GM21528 (cell line): ENCODE measurements around the gene DCAF15.
A peak's percentile ranks its signal among the peaks of the same experiment; 100 is the strongest.
"Not testable (repeated sequence)": the region's sequence is repeated elsewhere in the genome, so short reads cannot be mapped to it uniquely, and the experiment has no call there.

Source experiments
- ATAC-seq: cut with Tn5 transposase; IDR thresholded peaks from one replicate; pipeline ENCODE4 v1.9.1; 2021; ENCODE audit warnings: mild to moderate bottlenecking, moderate library complexity; ENCODE audit not compliant: unreplicated experiment, low FRiP score

Gene DCAF15

DNA sequence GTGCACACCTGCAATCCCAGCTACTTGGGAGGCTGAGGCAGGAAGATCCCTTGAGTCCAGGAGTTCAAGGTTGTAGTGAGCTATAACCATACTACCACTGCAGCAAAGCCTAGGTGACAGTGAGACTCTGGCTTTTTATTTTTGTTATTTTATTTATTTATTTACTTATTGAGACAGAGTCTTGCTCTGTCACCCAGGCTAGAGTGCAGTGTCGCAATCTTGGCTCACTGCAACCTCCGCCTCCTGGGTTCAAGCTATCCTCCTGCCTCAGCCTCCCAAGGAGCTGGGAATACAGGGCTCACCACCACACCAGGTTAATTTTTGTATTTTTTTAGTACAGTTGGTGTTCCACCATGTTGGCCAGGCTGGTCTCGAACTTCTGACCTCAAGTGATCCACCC is 21.2 kb downstream of the DCAF15 start:
- ATAC-seq: not testable (repeated sequence)

DNA sequence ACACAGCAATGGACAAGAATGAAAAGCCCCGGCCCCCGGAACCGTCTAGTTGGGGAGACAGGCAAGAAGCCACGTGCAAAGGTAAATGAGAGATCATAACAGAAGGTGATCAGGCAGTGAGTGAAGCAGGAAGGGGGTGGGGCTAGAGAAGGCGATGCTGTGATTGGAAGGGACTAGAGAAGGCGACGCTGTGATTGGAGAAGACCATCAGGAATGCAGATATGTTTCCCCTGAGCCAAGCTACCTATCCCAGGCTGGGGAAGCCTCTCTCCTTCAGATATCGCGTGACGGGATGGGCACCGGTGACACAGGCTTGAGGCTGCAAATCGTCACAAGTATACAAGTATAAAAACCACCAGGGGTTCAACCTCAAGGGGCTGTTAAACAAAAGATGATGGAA is 21.8 kb downstream of the DCAF15 start:
- no peak for ATAC-seq

DNA sequence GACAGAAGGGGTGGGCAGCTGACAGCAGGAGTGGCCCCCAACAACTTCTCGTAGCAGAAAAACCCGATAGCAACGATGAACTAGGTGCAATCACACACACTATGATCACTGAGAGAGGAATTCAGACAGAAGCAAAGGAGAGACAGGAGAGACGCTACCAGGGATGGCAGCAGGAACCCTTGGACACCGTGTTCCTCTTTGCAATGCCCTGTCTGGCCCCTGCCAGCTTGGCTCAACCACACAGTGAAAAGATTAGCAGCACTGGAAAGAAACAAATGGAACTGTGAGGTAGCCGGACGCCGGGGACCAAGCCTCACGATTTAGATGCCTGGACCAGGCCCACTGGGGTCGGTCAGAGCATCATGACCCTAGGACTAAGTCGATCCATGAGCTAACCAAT is 23.6 kb downstream of the DCAF15 start:
- ATAC-seq: no peak

DNA sequence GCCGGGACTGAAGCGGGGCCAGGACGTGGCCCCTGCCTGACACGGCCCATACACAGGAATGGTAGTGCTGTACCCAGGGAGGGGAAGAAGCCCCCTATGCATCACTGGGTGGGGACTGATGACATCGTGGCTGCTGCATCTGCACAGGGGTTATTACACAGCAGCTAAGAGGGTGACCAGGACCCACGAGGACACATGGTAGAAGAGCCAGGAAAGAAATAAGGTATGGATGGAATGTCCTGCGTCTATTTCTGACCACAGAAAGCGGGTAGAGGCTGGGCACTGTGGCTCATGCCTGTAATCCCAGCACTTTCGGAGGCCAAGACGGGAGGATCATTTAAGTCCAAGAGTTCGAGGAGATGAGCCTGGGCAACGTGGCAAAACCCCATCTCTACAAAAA is 24.1 kb downstream of the DCAF15 start:
- ATAC-seq: no peak

DNA sequence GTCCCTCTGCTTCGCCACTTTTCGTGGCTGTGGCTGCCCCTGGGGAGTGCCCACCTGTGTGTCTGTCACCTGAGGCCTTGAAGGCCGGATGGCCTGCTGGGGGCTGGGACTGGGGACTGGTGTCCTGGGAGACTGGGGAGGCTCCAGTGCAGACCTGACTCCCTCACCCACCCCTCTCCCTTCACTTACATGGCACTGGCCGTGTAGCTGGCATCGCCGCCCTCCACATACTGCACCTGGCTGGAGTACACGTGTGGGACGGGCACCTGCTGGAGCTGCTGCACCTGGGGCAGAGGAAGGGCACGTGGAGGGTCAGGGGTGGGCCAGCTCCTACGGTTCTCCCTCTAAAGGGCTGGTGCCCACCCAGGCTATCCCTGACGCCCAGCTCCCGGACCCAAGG is 25.5 kb downstream of the DCAF15 start:
- no peak for ATAC-seq

DNA sequence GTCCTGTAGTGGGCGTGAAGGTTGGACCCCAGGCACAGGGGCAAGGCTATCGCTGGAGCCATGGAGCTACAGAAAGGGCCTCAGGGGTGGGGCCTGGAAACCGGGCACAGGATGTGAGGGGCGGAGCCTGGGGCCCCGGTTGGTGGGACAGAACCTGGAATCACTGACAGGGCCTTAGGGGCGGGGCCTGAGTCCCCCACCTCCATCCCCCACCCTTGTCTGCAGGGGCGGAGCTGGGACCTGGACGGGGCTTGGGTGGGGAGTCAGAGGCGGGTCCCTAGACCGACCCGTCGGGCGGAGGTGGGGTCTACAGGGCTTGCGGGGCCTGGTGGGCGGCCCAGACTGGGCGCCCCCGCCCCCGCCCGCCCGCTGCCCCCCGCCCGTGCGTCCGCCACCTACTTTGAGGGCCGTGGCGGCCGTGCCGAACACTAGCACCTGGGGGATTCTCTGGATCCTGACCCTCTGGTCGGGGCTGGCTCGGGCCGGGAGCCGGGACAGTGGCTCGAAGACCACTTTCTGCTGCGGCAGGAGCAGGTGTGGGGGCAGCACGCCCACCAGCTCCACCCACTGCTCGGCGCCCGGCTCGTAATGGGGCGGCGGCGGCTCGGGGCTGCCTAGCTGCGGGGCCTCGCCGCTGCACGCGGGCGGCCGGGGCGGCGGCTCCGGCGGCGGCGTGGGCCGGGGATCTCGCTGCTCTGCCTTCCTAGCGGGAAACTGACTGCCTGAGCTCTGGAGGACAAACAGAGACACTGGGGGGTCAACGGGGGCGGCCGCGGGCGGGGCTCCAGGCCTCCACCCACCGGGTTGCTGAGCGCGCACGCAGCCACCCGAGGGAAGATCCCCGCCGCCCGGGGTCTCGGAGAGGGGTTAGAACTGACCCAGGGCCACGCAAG is 26.3 kb downstream of the DCAF15 start:
- ATAC-seq: no peak

DNA sequence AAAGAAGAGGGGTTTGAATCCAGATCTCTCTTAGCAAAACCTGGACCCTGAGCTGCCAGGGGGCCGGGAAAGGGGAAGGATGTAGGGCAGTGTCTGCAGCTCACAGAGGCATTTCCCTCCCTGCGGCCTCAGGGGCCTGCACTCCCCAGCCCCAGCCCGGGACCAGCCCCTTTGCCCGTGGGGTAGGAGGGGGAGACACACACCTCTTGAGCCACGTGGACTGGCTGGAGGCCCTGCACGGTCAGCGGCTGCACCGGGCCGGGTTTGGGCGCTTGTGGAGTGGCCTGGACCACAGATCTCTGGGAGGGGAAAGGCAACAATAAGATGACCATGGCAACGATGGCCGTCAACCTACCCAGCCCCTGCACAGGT is 26.9 kb downstream of the DCAF15 start:
- ATAC-seq: no peak

DNA sequence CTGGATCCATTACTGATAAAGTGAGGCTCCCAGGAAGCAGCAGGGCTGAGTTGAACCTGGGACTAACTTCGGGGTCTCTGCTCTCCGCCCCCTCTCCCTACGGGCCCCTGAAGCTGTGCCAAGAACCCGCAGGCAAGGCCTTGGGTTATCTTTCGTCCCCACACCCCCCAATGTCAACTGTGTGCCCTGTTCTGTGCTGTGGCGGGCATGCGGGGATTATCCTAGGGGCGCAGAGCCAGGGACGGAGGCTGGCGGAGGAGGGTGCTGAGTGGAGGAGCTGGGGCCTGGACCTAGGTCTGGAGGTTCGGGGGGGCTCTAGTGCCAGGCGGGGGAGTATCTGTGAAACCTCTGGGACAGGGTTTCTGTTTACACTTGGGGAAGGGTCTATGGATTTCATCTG is 27.4 kb downstream of the DCAF15 start:
- no peak for ATAC-seq

DNA sequence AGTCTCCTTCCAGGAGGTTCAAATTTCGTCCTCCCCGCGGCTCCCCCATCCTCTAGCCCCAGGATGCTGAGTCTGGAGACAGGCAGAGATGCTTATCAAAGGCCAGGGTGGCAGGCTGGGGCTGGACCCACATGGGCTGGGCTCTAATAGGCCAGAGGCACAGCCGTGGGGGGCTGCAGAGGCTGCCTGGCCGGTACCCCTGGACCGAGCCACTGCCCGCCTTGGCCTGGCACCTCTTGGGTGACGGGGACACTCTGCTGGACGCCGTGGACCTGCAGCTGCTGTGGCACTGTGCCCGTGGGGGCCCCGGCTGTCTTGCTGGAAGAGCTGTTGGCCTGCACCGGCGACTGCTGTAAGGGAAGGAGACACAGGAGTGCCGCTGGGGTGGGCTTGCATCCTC is 28.0 kb downstream of the DCAF15 start:
- ATAC-seq: no peak

DNA sequence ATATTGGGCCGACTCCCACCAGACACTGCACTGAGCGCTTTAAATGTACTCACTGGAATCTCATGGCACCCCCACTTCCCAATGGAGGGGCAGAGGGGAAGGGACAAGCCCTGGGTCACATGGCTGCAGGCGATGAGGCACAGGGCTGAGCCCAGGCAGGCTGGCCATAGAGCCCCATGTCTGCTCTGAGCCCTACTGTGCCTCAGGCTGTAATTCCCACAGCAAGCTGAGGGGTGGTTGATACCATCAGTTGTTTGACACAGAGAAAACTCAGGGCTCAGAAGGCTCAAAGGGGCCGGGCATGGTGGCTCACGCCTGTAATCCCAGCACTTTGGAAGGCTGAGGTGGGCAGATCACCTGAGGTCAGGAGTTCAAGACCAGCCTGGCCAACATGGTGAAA is 28.7 kb downstream of the DCAF15 start:
- no peak for ATAC-seq

DNA sequence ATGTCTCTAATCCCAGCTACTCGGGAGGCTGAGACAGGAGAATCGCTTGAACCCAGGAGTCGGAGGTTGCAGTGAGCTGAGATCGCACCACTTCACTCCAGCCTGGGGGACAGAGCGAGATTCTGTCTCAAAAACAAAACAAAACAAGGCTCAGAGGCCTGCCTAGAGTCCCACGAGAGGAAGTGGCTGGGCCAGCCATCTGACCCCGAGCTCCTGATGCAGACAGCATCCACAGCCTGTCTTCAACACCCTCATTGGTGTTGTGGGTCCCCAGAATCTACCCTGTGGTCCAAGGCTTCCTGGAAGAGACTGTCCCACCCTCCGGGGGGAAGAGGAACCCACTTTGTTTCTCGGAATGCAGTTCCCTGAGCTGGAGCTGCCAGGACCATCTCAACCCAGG is 29.2 kb downstream of the DCAF15 start:
- no peak for ATAC-seq

DNA sequence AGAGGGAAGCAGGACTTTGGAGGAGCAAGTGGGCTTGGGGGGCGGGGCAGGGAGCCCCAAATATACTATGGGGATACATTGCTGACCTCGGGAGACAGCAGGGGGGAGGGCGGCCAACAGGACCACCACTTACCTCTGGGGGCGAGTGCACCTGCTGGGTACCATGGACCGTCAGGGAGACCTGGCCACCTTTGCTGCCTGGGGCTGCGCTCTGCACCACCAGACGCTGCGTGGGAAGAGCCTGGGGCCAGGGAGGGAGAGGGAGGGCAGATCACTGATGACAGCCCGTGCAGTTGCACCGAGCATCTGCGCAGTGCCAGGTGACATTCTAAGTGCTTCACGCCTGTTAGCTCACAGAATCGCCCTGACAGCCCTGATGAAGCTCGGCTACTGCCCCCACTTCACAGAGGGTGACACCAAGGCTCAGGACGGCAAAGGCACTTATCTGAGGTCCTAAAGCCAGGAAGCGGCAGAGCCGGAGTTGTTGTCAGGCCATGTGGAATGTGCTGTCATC is 29.7 kb downstream of the DCAF15 start:
- no peak for ATAC-seq

DNA sequence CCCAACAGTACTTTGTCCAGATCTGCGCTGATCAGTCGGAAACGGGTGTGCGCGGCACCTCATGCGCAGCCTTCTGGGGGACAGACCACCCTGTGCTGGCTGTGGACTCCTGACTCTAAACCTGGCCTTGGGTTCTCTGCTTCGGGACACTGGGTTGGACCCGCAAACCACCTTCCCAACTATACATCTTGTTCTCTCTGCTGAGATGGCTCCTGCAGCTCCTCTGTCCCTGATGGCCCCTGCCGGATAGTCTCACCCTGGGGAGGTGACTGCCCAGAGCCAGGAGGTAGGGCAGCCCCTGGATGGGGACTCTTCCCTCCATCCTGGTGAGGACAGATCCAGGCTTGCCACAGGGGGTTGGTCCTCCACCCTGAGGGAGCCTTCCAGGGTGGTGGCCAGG is 30.5 kb downstream of the DCAF15 start:
- no peak for ATAC-seq

DNA sequence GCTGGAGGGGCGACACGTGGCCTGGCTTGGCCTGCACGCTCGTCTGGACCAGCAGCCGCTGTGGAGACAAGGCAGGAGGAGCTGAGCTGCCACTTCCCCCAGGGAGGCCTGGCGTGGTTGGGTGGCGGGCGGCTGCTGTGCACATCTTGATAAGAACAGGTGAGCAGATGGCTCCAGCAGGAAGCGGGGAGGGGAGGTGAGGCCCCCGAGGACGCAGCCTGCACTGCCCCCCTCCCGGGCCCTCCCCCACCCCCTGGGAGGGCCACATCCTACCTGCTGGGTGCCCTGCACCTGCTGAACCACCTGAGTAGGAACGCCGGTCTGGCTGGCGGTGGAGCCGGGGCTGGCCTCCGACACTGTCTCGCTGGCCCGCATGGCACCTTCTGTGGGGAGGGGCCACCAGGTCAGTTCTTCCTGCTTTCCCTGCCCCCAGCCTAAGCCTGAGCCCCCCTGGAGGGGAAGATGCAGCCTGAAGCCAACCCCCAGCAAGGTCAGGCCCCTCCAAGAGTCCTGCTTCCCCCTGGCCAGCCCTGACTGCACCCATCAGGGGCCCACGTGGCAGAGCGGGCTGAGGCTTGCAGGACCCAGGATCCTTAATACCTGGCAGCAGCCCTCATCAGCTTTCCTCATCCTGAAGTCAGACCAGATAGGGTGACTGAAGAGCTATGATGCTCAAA is 31.0 kb downstream of the DCAF15 start:
- ATAC-seq: no peak

DNA sequence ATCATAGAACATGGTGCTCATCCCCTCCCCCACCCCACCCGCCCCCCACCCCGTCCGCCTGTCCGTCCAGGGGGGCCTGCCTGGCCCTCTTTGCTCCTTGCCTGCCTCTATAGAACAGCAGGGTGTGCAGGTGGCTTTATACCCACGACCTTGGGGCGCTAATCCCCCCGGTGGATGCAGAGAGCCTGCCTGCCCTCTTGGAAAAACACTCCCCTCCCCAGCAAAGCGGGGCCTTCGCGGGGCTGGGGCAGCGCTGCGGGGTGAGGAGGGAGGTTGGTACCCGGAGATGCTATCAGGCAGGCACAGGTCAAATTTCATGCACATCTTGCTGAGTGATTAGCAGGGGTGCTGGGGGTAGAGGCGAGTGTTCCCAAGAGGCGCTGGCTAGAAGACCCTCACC is 31.9 kb downstream of the DCAF15 start:
- no peak for ATAC-seq

DNA sequence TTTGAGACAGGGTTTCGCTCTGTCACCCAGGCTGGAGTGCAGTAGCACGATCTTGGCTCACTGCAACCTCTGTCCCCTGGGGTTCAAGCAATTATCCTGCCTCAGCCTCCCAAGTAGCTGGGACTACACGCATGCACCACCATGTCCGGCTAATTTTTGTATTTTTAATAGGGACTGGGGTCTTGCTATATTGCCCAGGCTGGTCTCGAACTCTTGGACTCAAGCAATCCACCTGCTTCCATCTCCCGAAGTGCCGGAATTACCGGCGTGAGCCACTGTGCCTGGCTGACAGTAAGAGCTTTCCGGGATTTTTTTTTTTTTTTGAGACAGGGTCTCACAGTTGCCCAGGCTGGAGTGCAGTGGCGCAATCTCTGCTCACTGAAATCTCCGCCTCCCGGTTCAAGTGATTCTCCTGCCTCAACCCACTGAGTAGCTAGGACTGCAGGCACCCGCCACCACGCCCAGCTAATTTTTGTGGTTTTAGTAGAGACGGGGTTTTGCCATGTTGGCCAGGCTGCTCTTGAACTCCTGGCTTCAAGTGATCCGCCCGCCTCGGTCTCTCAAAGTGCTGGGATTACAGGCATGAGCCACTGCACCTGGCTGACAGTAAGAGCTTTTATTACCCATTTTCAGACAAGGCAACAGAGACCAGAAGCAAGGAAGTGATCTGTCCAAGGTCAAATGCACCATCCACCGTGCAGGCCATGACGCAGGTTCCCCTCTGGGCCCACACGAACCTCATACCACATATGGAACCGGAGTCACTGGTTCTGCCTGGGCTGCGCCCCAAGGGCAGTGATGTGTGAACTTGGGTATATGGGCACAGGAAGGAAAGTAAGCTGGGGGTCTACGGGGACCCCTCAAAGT is 32.8 kb downstream of the DCAF15 start:
- ATAC-seq: no peak

DNA sequence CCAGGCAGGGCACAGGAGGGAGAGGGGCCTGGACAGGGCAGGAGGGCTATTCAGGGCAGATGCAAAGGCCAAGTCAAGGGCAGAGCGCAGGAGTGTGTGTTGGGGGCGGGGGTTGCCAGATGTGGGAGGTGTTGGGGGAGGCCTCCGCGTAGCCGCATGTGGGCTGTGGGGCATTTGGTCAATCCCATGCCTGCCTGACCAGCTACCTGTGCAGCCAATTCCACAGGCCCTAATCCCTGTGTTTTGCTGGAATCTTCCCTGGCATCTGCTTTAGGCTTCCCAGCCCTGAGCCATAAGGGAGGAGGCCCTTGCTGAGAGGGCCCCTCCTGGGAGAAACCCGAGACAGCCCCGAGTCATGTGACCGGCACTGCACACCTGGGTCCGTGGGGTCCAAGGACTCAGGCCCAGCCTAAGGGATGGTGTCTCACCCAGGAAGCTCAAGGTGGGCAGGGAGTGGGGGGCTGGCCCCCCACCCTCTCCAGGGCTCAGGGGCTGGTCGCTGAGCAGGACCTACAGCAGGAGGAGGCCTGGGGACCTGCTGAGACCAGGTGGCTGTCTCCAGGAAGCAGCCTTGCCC is 33.5 kb downstream of the DCAF15 start:
- ATAC-seq: peak; percentile 21

DNA sequence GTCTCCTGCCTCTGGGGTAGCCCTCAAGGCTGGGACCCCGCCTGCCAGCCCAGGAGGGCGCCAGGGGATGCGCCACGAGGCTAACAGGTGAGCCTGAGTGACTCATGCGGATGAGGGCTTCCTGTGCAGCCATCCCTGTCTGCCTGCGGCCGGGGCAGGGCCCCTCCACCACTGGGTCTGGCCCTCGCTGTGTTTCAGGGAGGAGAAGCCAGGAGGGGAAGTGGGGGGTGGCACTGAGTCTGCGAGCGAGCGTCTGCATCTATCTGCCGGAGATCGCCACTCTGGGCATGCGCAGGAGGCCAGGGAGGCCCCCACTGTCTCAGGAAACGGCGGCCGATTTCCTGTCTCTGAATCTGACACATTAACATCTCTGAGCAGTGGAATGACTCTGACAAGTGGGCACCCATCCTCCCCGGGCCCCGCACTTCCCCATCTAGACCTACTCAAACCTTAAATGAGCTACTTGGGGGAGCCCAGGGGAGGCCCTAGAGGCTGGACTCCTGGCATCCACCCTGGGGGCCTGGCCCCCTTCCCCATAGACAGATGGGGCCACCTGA is 34.1 kb downstream of the DCAF15 start:
- peak; percentile 75 for ATAC-seq

DNA sequence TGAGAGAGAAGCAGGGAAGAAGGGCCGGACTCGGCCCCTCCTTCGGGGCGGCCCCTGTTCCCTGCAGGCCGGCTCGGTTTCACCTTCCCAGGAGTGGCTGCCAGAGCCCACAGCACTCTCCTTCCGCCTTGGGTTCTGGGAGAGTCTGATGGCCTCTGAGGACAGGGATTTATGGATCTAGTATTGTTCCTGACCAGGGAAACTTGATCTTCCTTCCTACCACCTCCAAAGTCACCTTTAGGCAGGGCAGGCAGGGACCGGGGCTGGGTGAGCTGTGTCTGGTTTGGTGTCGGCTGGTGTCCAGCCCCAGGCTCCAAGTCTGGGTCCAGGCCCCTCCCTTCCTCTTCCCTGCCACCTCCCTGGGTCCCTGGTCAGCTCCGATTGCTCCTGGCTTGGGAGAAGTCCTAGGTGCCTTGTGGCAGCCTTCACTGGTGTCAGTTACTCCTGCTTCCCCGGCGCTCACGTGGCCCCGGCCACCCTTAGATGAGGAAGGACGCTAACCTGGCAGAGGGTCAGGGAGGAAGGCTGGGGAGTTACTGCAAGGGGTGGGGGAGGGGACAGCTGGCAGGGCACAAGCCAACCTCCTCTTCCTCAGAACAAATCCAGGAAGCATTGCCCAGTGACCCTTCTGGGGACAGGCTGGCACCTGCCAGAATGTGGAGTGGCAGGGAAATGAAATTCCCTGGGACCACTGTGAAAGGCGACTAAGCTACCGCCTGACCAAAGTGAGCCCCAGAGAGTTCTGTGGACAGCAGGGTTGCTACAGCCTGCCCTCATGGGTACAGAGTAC is 35.0 kb downstream of the DCAF15 start:
- ATAC-seq: no peak

DNA sequence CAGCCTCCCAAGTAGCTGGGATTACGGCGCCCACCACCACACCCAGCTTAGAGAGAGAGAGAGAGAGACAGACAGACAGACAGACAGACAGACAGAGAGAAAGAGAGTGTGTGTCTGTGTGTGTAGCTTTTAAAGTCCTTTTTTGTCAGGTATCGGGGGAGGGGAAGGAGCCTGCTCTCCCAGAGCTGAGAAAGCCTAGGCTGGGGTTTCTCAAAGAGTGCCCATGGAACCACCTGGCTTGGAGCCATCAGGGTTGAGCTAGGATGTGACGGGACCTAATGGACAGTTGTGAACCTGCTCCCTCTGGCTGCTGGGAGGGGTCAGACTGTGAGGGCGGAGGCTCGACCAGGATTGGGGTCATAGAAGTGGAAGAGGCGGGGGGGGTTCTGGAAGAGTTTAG is 37.2 kb downstream of the DCAF15 start:
- ATAC-seq: no peak
